HK-2 (cell line): ENCODE results near the gene CHPF.

Source experiments
- DNase-seq: peaks from one replicate; pipeline ENCODE4 v3.0.0-alpha.2; 2018; ENCODE audit not compliant: unreplicated experiment

The CHPF gene

GRCh38 chr2:219569041-219569440 lies 25.4 kb upstream of the CHPF start:
- DNase-seq: peak; percentile 50

- no peak for DNase-seq
Measured at GRCh38 chr2:219567791-219568361, 24.3 kb upstream of the CHPF start.

GRCh38 chr2:219567131-219567530 lies 23.5 kb upstream of the CHPF start:
- DNase-seq: no peak

DNA sequence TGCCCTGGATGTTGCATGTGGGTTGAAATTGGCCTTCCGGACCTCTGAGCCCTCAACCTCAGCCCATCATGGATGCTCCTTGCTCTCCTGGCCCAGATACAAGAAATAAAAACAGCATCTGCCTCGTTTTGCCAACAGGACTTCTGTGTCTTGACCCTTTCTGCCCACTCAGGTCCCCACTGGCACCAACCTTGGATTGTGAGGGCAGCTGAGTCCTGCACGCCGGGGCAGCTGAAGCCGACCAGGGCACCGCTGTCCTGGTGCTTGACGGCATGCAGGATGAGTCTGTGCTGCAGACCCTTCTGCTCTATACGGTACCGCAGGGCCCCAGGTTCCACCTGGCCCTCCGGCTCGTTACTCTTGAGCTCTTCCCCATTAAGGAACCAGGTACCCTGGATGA lies 23.0 kb upstream of the CHPF start:
- no peak for DNase-seq

GRCh38 chr2:219565130-219566080 lies 21.8 kb upstream of the CHPF start:
- no peak for DNase-seq

GRCh38 chr2:219563271-219563928 lies 19.8 kb upstream of the CHPF start:
- no peak for DNase-seq

DNA sequence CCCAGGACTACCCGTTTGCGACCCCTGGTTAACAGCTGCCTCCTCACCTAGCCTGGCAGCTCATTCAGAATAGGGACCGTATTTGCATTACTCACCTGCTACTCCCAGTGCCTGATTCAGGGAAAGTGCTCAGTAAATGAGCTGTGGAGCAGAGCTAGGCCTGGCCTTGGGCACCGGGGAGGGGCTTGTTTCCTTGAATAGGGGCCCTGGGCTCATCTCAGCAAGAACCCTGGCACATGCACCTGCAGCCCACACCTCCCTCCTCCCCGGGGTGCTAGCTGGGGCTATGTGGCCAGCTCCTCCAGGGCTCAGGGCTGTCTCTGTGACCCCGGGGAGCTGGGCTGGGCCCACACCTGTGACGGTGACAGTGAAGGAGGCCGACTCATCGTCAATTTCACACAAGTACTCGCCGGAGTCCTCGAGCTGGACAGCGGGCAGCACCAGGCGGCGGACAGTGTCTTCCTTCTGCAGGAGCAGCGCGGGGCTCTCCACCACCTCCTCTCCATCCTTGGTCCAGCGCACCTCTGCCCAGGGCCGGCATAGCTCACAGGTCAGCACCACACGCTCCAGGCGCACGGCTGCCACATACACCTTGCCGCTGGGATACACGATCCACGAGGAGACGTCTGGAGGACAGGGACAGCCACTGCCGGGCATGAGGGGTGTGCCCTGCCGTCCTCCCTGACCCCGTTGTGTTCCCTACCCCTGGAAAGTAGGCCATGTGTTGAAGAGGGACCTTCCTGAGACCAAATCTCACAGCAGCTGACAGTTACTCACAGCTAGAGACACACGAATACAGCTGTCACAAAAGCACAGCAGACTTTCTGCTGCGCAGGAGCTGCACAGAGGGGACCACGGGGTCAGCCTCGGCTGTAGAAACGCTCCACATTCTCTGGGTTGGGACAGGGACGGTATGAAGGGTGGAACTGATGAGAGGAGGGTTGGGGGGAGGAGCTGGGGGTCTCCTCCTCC lies 18.7 kb upstream of the CHPF start:
- DNase-seq: no peak

DNA sequence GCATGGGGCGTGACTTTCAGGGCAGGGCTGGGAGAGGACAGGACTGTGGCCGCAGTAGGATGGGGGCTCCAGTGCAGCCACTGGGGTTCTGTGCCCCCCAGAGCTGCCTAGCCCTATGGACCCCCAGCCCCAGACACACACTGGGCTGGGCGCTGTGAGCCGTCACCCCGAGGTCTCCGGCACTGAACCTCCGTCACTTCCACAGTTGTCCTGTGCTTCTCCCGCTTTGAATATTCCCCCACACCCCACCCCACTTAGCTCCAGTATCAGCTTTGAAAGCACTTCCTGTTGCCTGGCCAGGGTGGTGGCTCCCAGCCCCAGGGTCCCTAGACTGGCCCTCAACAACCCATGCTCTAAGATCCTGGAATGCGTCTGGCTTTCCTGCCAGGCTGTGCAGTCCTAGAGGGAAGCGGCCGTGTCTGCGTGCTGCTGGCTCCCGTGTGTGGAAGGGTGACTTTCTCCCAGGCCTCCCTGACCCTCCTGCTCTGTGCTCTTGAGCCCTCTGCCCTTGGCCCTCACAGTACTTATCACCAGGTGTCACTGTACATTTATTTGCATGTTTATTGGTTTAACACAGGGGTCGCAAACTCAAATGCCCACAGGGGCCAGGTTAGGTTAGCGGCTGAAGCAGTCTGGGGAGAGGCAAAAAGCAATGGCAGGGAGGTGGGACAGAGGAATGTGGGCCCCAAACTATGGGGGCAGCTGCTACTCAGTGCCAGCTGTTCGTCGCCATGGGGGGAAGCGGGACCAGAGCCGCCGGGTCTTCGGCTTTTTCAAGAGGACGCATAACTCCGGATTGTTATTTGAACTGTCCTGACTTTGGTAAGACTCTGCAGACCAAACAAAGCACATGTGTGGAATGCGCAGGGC lies 17.8 kb upstream of the CHPF start:
- DNase-seq: no peak

DNA sequence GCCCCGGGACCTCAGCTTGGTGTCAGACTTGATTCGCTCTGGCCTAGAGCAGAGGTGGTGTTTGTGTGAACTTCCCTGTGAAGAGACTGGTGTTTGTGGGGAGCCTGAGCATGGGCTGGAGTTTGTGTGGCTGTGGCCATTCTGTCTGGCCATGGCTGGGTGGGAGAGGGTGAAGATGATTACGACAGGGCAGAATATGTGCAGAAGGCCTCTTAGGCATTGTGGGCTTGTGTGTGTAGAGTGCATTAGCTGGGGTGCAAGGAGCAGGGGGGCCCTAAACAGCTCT lies 17.2 kb upstream of the CHPF start:
- DNase-seq: no peak

- DNase-seq: no peak
Measured at GRCh38 chr2:219560037-219560892, 16.7 kb upstream of the CHPF start.

DNA sequence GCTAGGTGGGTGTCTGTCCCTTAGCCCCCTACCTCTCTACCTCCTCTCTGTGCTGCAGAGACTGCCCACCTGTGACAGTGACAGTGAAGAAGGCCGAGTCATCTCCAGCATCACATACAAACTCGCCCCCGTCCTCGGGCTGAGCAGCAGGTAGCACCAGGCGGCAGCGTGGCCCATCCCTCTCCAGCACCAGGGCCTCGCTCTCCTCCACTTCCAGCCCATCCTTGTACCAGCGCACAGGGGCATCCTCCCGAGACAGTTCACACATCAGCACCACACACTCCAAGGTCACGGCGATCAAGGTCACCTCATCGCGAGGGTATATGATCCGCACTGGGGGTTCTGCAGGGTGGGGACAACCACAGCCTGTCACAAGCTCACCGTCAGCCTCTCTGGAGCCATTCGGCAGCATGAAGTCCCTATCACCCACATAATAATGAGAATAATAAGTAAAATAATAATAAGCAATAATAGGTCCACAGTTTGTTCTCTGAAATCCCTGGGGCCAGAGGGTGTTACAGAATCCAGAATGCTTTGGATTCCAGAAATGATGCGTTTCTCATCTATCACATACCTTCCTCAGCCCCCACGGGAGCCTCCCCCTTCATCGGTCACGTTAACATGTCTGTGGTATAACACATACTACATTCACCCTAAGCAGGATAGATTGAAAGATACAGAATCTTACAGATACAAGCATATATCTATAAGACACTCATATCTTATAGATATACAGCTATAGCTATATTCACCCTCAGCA lies 15.7 kb upstream of the CHPF start:
- no peak for DNase-seq

GRCh38 chr2:219557791-219558785 lies 14.5 kb upstream of the CHPF start:
- no peak for DNase-seq

DNA sequence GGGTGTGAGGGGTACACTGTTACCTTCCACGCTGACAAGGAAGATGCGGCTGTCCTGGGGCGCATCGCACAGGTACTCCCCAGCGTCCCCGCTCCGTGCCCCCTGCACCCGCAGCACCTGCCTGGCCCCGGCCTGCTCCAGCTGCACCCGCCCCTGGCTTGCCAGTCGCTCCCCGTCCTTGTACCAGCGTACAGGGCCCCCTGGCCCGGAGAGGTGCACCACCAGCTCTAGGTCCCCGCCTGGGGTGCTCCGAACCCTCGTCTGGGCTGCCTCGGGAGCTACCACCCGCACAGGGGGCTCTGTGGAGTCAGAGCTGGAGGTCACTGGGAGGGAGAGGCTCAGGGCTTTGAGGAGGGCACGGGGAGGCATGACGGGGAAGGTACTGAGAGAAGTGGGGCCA lies 13.7 kb upstream of the CHPF start:
- DNase-seq: no peak

DNA sequence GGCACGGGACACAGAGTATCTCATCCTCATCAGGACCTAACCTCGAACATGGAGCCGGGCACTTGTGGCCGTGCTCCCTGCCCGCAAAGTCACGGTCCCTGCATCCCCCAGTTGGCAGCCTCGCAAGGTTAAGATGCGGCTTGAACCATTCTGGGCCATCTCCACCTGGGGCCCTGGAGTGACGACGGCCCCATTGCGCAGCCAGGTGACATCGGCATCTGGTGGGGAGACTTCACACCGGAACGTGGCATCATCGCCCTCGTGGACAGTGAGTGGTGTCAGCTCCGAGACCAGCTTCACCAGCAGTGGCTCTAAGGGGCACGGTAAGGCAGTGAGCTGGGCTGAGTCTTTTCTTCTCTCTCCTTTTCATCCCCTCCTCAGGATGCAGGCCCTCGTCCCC lies 12.8 kb upstream of the CHPF start:
- DNase-seq: no peak

DNA sequence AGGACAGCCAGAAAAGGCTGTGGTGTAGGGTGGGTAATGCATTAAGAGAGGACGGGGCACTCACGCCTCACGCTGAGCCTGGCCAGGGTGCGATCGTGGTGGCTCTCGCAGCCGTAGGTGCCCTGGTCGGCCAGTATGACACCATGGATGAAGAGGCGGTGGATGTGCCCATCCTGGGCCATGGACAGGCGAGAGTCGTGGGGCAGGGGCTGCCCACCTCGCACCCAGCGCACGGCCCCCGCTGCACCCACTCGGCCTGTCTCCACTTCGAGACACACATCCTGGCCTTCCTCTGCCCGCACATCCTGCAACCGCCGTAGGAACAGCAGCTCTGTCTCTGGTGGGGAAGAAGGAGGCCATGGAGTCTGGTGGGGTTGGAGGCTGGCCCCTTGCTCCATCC lies 12.3 kb upstream of the CHPF start:
- no peak for DNase-seq

DNA sequence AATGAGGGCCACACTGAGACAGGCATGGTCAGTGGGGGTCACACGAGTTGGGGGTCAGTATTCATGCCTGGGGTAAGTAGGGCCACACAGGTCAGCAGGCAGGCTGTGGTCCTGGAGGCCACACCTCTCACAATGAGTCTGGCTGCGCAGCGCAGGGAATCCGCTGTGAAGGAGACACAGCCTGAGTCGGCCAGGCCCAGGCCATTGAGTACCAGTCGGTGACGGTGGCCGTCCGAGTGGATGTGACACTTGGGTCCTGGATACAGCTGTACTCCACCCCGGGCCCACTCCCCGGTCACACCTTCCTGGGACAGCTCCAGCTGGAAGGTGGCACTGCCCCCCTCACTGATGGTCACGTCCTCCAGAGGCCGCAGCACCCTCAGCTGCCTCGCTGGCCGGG lies 10.7 kb upstream of the CHPF start:
- no peak for DNase-seq

- no peak for DNase-seq
Measured at GRCh38 chr2:219553463-219553963, 9.9 kb upstream of the CHPF start.

- DNase-seq: no peak
Measured at GRCh38 chr2:219553168-219553417, 9.5 kb upstream of the CHPF start.
